HG03558 (cell line): Measurements from ENCODE around the gene RALGAPB.
"Not testable (repeated sequence)": the region's sequence is repeated elsewhere in the genome, so short reads cannot be mapped to it uniquely, and the experiment has no call there.

ENCODE experiments used
- ATAC-seq: cut with Tn5 transposase; IDR thresholded peaks from one replicate; pipeline ENCODE4 v1.9.1; 2021; ENCODE audit warnings: moderate number of reproducible peaks; ENCODE audit not compliant: unreplicated experiment; ENCODE audit errors: extremely low read depth

RALGAPB gene

GRCh38 chr20:38472513-38473366, at the start of gene RALGAPB:
Gene RALGAPB (plus strand): TSS chr20:38472843. CDS start chr20:38488433, 15,590 bp downstream.
- peak; percentile 75 for ATAC-seq

GRCh38 chr20:38423541-38423940, 49.1 kb upstream of the RALGAPB start:
- no peak for ATAC-seq

- no peak for ATAC-seq
These were observed 48.2 kb upstream of the RALGAPB start for GRCh38 chr20:38424401-38424800.

GRCh38 chr20:38426006-38426897, 46.4 kb upstream of the RALGAPB start:
- no peak for ATAC-seq

GRCh38 chr20:38427655-38428023, 45.0 kb upstream of the RALGAPB start:
- no peak for ATAC-seq

- no peak for ATAC-seq
These were observed 43.8 kb upstream of the RALGAPB start for GRCh38 chr20:38428800-38429199.

GRCh38 chr20:38429301-38429700, 43.3 kb upstream of the RALGAPB start:
- no peak for ATAC-seq

- ATAC-seq, result no peak
These were observed 41.8 kb upstream of the RALGAPB start for GRCh38 chr20:38430679-38431325.

GRCh38 chr20:38432292-38432691, 40.4 kb upstream of the RALGAPB start:
- ATAC-seq, result no peak

GRCh38 chr20:38432870-38433269, 39.8 kb upstream of the RALGAPB start:
- ATAC-seq, result not testable (repeated sequence)

GRCh38 chr20:38433304-38433972, 39.2 kb upstream of the RALGAPB start:
- ATAC-seq, result no peak

GRCh38 chr20:38434301-38434741, 38.3 kb upstream of the RALGAPB start:
- no peak for ATAC-seq

- ATAC-seq, result no peak
These were observed 37.7 kb upstream of the RALGAPB start, which contains the start of gene SNHG17 for GRCh38 chr20:38434770-38435554. Gene SNHG17 (minus strand): TSS chr20:38435328.

GRCh38 chr20:38435555-38435939, 37.1 kb upstream of the RALGAPB start:
- ATAC-seq, result no peak

- ATAC-seq, result no peak
These were observed 34.8 kb upstream of the RALGAPB start for GRCh38 chr20:38437796-38438195.

- not testable (repeated sequence) for ATAC-seq
These were observed 31.5 kb upstream of the RALGAPB start for GRCh38 chr20:38441110-38441509.

GRCh38 chr20:38441916-38442315, 30.7 kb upstream of the RALGAPB start:
- no peak for ATAC-seq

GRCh38 chr20:38445381-38445796, 27.3 kb upstream of the RALGAPB start:
- ATAC-seq, result no peak

- no peak for ATAC-seq
These were observed 26.7 kb upstream of the RALGAPB start for GRCh38 chr20:38445901-38446425.
